Measurements from ENCODE around the gene CABP1.

DNA sequence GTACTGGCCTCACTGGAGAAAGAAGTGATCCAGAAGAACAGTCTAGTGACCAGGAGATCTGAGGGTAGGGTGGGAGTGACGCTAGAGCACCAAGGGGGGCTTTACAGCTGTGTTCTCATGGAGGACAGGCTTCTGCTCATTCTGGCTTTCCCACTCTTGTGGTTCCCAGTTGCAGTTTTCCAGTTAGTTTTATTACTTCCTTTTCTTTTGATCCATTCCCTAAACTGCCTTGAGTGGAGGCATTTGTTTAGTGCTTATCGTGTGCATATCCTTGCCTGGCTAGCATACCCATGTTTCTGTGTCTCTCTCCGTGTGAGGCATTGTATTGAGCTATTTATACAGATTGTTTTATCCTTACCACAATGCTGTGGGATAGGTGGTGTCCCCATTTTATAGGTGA lies 50.6 kb downstream of the CABP1 start:
- TF ChIP-seq, protein P1, sequence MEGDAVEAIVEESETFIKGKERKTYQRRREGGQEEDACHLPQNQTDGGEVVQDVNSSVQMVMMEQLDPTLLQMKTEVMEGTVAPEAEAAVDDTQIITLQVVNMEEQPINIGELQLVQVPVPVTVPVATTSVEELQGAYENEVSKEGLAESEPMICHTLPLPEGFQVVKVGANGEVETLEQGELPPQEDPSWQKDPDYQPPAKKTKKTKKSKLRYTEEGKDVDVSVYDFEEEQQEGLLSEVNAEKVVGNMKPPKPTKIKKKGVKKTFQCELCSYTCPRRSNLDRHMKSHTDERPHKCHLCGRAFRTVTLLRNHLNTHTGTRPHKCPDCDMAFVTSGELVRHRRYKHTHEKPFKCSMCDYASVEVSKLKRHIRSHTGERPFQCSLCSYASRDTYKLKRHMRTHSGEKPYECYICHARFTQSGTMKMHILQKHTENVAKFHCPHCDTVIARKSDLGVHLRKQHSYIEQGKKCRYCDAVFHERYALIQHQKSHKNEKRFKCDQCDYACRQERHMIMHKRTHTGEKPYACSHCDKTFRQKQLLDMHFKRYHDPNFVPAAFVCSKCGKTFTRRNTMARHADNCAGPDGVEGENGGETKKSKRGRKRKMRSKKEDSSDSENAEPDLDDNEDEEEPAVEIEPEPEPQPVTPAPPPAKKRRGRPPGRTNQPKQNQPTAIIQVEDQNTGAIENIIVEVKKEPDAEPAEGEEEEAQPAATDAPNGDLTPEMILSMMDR (IDR thresholded peaks at IDR 0.05), result no peak
- TF ChIP-seq POLR2AphosphoS5 (IDR thresholded peaks at IDR 0.05), result no peak
